ENCODE measurements around the gene VASN. TPM values are rescaled to one million over a fixed set of nuclear protein-coding genes. Genes with fewer than 3 reads are reported as not detected.

The VASN gene
- total RNA-seq, 1 donor from 2014 or later: 62.7 TPM

DNA sequence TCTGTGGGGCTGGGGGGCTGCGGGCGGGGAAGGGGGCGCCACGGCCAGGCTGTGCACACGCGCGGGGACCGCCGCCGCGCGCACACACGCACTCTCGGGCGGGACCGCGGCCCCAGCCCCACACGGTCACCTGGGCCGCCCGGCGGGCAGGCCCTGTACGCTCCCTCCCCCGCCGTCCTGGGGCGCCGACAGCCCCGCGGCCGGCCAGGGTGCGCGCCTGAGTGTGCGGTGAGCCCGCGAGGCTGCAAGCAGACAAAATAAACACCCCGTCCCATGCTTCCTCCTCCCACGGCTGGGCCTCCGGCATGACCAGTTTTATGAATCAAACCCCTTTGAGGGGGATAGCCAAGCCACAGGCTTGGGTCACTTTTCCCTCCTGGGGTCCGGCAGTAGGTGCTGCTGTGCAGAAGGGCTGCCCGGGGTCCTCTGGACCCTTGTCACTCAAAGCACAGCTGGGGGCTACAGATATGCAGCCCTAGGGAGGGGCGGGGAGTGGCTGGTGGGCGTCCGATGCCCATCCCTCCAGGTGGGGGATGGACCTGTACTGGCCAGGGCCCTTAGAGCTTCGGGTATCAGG lies 441 bp downstream of the VASN start:
- DNase-seq (ENCODE audit: extremely low spot score, unreplicated experiment): no peak
- H3K27ac Mint-ChIP-seq (ENCODE audit: unreplicated experiment): peak overlapping the region; percentile 82
- H3K4me3 Mint-ChIP-seq (ENCODE audit: unreplicated experiment): peak overlapping the region; percentile 89
- no peaks in the 10 kb centered on the region for H3K9me3 Mint-ChIP-seq (ENCODE audit: unreplicated experiment)
- peaks cover 61% of the 10 kb centered on the region for H3K4me1 Mint-ChIP-seq (ENCODE audit: unreplicated experiment)
- H3K27me3 Mint-ChIP-seq (ENCODE audit: unreplicated experiment): no peaks in the 10 kb centered on the region
- TF ChIP-seq, protein P1, sequence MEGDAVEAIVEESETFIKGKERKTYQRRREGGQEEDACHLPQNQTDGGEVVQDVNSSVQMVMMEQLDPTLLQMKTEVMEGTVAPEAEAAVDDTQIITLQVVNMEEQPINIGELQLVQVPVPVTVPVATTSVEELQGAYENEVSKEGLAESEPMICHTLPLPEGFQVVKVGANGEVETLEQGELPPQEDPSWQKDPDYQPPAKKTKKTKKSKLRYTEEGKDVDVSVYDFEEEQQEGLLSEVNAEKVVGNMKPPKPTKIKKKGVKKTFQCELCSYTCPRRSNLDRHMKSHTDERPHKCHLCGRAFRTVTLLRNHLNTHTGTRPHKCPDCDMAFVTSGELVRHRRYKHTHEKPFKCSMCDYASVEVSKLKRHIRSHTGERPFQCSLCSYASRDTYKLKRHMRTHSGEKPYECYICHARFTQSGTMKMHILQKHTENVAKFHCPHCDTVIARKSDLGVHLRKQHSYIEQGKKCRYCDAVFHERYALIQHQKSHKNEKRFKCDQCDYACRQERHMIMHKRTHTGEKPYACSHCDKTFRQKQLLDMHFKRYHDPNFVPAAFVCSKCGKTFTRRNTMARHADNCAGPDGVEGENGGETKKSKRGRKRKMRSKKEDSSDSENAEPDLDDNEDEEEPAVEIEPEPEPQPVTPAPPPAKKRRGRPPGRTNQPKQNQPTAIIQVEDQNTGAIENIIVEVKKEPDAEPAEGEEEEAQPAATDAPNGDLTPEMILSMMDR (IDR thresholded peaks at IDR 0.05): no peak
- peaks cover 2% of the 10 kb centered on the region for H3K36me3 Mint-ChIP-seq (ENCODE audit: unreplicated experiment)

DNA sequence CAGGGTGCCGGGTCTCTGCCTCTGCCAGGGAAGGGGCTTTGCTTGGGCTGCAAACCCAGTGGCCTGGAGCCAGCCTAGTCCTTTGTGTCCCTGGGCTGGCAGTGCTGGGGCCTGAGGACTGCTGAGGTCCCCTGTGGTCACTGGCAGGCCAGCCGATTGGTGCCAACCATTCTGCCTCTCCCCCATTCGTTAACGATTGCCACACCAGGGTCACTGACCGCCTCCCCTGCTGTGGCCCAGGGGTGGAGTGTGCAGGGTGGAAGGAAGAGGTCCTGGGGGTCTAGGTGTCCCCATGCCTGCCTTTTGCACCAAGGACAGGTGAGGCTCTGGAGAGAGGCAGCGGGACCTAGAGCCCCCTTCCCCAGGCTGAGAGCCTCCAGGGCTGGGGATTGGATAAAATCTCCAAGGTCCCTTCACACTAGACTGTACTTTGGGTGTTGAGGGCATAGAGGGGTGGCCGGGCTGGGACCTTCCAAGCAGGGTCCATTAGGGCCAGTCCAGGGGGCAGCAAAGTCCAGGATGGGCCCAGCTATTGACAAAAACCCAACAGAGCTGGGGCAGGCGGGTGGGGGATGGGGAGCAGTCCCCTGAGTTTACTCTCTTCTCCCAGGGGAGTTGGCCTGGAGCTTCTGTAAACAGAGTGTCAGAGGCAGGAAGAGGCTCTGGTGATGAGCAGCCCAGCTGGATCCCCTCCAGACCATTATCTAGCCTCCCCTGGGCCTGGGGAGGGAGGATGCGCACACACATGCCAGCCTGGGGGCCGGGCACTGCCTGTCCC lies 1.1 kb downstream of the VASN start:
- Mint-ChIP-seq H3K27ac (ENCODE audit: unreplicated experiment) (peak overlapping the region; percentile 82), H3K4me1 (ENCODE audit: unreplicated experiment) (peaks cover 64% of the 10 kb centered on the region)
- TF ChIP-seq, protein P1 (IDR thresholded peaks at IDR 0.05): no peak

DNA sequence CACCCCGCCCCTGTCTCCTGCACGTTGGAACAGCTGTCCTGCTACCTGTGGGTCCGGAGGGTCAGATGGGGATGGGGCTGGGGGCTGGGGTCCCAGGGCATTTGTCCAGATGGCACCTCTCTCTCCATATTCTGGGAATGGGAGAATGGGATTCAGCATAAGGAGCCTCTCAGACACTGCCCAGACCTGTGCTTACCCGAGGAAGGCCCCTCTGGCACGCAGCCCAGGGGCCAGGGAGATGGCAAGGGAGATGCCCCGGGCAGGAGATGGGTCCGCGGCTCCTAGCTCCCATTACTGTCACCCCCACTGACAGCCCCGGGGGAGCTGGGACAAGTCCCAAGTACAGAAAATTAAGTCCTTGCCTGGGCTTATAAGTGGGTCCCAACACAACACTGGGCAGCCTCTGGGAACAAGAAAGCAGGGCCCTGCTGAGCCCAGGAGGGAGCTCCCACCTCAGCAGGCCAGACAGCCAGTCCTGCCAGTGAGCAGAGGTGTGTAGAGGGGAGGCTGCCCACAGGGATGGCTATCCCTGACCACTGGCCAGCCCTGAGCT lies 1.8 kb downstream of the VASN start:
- H3K27me3 Mint-ChIP-seq (ENCODE audit: unreplicated experiment): no peaks in the 10 kb centered on the region
- H3K4me3 Mint-ChIP-seq (ENCODE audit: unreplicated experiment): peak overlapping the region; percentile 89
- TF ChIP-seq, protein P1 (IDR thresholded peaks at IDR 0.05): no peak
- H3K36me3 Mint-ChIP-seq (ENCODE audit: unreplicated experiment): no peaks in the 10 kb centered on the region
- H3K27ac Mint-ChIP-seq (ENCODE audit: unreplicated experiment): peak overlapping the region; percentile 82
- no peak for DNase-seq (ENCODE audit: extremely low spot score, unreplicated experiment)
- H3K4me1 Mint-ChIP-seq (ENCODE audit: unreplicated experiment): peaks cover 70% of the 10 kb centered on the region
- no peaks in the 10 kb centered on the region for H3K9me3 Mint-ChIP-seq (ENCODE audit: unreplicated experiment)

More for the DNA sequence above, 1.1 kb downstream of the VASN start:
- Mint-ChIP-seq H3K36me3 (ENCODE audit: unreplicated experiment) (no peaks in the 10 kb centered on the region), H3K4me3 (ENCODE audit: unreplicated experiment) (peak overlapping the region; percentile 89), H3K27me3 (ENCODE audit: unreplicated experiment) (no peaks in the 10 kb centered on the region), H3K9me3 (ENCODE audit: unreplicated experiment) (no peaks in the 10 kb centered on the region)
- no peak for DNase-seq (ENCODE audit: extremely low spot score, unreplicated experiment)

DNA sequence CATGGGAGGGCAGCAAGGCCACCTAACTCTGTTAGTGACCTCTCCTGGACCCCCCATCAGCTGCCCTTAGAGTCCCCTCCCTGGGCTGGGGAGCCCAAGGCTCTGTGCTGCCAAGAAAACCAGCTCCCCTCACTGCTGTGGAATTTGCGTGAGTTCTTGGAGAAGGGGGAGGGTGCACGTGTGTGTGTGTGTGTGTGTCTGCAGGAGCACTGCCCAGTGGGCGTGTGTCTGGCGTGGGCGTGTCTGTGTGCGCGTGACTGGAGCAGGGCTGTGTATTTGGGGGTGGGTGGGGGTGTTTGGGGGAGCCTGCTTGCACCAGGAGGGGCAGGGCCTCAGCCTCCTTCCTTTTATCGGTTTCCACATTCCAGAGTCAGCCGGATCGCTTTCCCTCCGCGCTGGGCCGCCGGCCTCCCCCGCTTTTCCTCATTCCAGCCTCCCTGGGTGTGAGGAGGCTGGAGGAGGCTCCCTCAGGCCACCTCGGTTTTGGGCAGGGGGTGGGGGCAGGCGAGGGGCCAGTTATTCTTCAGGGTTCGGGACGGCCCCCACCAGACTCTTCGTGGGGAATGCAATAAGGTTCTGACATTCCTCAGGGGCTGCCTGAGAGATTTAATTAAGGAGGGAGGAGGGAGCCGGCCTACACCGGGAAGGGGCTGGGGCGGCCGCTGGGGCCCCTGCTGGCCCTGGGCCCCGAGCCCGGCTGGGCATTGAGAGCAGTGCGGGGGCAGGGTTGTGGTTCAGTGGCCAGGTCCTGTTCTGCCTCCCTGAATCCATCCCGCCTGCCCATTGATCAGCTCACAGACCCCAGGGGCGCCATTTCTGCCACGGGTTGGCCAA lies 2.5 kb downstream of the VASN start:
- H3K4me3 Mint-ChIP-seq (ENCODE audit: unreplicated experiment): peak overlapping the region; percentile 89
- TF ChIP-seq, protein P1 (IDR thresholded peaks at IDR 0.05): no peak

More for the DNA sequence above, 2.5 kb downstream of the VASN start:
- no peaks in the 10 kb centered on the region for H3K9me3 Mint-ChIP-seq (ENCODE audit: unreplicated experiment)
- no peaks in the 10 kb centered on the region for H3K27me3 Mint-ChIP-seq (ENCODE audit: unreplicated experiment)
- no peak for DNase-seq (ENCODE audit: extremely low spot score, unreplicated experiment)
- H3K27ac Mint-ChIP-seq (ENCODE audit: unreplicated experiment): peak overlapping the region; percentile 82
- no peaks in the 10 kb centered on the region for H3K36me3 Mint-ChIP-seq (ENCODE audit: unreplicated experiment)
- H3K4me1 Mint-ChIP-seq (ENCODE audit: unreplicated experiment): peaks cover 68% of the 10 kb centered on the region

Data from osteocyte (in vitro differentiated cells).